Bladder microvascular endothelial cell (primary cell): ENCODE results near the gene RNF144A. TPM values are rescaled to one million over a fixed set of nuclear protein-coding genes. Genes with fewer than 3 reads are reported as not detected.

Experiments used
- total RNA-seq: library from RNA; depleted of rRNA; stranded (reverse); fragments of >200 nt; gene quantifications from 2 replicates; pipeline ENCODE4 v1.2.3, GENCODE V29; 2014

Gene RNF144A, protein sequence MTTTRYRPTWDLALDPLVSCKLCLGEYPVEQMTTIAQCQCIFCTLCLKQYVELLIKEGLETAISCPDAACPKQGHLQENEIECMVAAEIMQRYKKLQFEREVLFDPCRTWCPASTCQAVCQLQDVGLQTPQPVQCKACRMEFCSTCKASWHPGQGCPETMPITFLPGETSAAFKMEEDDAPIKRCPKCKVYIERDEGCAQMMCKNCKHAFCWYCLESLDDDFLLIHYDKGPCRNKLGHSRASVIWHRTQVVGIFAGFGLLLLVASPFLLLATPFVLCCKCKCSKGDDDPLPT
- total RNA-seq = 13.3 and 13.9 TPM in 2 replicates

DNA sequence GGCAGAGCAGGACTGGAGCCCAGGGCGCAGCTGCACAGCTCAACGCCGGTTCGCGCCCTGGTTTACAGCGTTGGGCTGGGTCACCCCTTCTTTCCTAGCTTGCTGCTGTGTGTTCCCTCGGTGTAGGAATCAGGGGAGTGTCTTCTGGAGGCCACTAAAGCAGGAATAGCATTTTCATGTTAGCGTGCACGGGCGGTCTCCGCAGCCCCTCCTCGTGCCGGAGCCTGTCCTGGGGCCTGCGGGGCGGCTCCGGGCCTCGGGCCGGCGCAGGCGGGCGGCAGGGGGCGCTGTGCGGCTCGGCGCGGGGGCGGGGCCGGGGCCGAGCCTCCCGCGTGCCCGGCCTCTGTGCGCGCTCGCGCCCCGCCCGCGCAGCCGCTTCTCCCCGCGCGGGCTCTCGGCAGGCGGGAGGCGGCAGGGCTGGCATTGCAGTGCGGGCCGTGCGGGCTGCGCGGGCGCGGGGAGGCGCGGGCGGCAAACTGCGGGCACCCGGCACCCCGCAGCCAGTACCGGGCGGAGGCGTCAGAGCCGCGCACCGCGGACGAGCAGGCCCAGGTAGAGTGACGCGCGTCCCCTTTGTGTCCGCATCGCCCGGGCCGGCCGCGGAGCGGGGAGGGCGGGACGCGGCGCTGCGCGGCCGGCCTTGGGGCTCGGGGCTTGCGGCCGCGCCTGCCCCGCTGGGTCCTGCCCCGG, at the start of gene RNF144A:
Gene RNF144A (plus strand): TSS at position 342 of the 690 bp plus-strand sequence. CDS start 79,515 bp downstream, outside the sequence.

DNA sequence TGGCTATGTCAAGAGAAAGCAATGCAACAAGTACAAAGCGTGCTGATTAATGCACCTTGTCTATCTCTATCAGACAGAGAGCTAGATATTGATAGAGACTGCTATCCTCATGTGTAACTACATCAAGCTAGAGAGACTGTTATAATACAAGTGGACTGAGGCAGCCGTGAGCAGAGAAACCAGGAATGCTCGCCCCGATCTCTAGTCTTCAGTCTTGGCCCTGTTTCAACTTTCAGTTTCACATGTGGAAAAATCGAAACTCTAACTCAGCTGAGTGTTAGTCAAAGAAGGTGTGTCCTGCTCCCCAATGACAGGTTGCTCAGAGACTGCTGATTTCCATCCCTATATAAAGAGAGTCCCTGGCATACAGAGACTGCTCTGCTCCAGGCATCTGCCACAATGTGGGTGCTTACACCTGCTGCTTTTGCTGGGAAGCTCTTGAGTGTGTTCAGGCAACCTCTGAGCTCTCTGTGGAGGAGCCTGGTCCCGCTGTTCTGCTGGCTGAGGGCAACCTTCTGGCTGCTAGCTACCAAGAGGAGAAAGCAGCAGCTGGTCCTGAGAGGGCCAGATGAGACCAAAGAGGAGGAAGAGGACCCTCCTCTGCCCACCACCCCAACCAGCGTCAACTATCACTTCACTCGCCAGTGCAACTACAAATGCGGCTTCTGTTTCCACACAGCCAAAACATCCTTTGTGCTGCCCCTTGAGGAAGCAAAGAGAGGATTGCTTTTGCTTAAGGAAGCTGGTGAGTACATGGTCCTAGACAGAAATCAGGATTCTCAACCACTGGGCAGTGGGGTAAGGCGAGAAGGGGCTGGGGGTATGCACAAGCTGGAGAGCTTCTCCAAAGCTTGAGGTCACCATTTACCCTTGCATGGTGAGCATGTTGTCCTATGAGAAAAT, 39.6 kb upstream of the RNF144A start, which contains the start of gene RSAD2:
Gene RSAD2 (plus strand): TSS at position 376 of the 903 bp plus-strand sequence. CDS start 24 bp downstream, at position 400.

Other genes with a start within 250 kb of the RNF144A start
- 1.4 and 3.6 TPM in 2 replicates for gene CMPK2, start 51.5 kb upstream of the RNF144A start, total RNA-seq
- gene RSAD2, start 39.6 kb upstream of the RNF144A start, total RNA-seq = 1.9 and 5.3 TPM in 2 replicates